MG63 (cell line): ENCODE measurements around the gene DOLPP1. TPM values are rescaled to one million over a fixed set of nuclear protein-coding genes. Genes with fewer than 3 reads are reported as not detected.
A peak's percentile ranks its signal among the peaks of the same experiment; 100 is the strongest.

ENCODE experiments used
- DNase-seq: peaks from one replicate; pipeline ENCODE4 v3.0.0-alpha.2; 2020
- H3K27me3 ChIP-seq: fragments of 250-450 bp; sonication (Bioruptor Pico); 2 replicates; pipeline ENCODE4 v1.5.1; 2020; ENCODE audit warnings: mild to moderate bottlenecking, moderate library complexity
- H3K36me3 ChIP-seq: fragments of 250-450 bp; sonication (Bioruptor Pico); 2 replicates; pipeline ENCODE4 v1.5.1; 2020; ENCODE audit warnings: mild to moderate bottlenecking, moderate library complexity
- H3K4me3 ChIP-seq: fragments of 250-450 bp; sonication (Bioruptor Pico); 2 replicates; pipeline ENCODE4 v1.5.1; 2020; ENCODE audit warnings: mild to moderate bottlenecking, moderate library complexity
- H3K9me3 ChIP-seq: fragments of 250-450 bp; sonication (Bioruptor Pico); 2 replicates; pipeline ENCODE4 v1.5.1; 2020; ENCODE audit warnings: mild to moderate bottlenecking, moderate library complexity
- total RNA-seq: library from RNA; depleted of rRNA; stranded (reverse); fragments of >200 nt; shearing (Covaris generic); gene quantifications from 2 replicates; pipeline ENCODE4 v1.2.3, GENCODE V29; 2014; ENCODE audit warnings: low replicate concordance

Gene DOLPP1
- total RNA-seq, 1 experiment from 2014 or later, result 24.9 TPM

DNA sequence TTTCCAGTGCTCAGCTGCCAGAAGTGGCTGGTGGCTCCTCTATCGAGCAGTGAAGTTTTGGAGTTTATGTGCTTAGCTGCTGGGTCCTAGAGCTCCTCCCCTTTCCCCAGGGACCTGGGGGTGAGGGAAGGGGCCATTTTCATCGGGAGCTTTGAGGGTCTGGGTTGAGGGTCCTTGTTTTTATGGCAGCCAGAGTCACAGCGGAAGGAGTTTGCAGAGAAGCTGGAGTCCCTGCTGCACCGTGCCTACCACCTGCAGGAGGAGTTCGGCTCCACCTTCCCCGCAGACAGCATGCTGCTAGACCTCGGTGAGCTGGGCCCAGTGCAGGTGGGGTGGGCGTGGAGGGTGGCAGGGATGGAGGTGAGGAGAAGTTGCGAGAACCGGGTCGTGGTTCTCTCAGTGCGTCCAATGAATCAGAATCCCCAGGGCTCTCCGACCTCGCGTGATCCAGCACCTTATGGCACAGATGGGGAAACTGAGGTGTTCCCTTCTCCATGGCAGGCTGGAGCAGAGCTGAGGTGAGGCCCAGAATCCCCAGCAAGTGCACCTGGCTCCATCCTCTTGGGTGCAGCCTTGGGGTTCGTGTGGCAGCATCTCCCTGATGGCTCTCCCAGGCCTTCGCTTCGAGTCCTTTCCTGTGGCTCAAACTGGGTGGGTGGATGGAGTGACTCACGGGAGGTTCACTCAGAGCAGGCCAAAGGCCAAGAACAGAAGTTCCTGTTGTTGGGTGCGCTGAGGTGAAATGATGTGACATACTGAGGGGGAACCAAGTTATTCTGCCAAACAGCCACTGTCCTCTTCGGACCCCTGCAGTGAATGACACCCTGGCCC lies 21.7 kb upstream of the DOLPP1 start:
- Histone ChIP-seq H3K36me3 (no peaks in the 10 kb centered on the region), H3K4me3 (no peak overlapping the region), H3K27me3 (no peaks in the 10 kb centered on the region), H3K9me3 (no peaks in the 10 kb centered on the region)
- peak; percentile 65 for DNase-seq

DNA sequence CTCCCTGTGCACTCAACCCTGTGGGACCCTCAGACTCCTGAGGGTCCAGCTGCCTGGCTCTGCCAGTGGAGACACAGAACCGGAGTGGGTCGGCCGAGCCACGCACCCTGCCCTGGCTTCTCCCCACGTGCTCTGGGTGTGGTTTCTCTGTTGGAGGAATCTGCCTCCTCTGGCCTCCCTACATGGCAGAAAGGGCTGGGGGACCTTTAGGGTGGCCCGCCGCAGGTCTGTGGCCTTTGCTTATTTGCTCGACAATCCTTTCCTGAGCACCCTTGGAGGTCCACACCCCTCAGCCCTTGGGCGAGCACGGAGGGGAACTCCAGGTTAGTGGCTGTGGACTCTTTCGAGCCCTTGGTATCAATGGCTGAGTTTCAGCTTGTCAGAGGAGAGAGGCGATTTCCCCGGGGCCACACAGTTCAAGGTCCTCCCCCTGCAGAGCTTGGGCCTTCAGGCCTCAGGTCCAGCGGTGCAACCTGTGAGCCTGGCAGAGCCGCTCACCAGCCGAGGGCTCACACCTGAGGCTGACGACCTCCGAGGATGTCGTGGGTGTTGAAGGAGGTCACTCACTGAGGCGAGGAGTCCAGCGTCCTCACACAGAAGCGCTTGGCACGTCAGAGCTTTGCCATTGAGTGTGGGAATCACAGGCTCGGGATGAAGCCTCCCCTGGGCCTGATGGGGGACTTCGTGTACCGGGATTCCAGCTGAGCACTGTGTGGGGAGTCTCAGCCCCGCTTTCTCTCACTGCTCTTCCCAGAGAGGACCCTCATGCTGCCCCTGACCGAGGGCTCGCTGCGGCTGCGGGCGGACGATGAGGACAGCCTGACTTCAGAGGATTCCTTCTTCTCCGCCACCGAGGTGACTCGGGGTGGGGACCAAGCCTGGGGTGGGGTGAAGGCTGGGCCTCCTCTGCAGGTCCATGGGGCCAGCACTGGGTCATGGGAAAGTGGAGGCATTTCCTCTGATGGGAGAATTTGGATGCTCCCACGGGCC lies 20.8 kb upstream of the DOLPP1 start:
- H3K9me3 ChIP-seq, result no peaks in the 10 kb centered on the region

DNA sequence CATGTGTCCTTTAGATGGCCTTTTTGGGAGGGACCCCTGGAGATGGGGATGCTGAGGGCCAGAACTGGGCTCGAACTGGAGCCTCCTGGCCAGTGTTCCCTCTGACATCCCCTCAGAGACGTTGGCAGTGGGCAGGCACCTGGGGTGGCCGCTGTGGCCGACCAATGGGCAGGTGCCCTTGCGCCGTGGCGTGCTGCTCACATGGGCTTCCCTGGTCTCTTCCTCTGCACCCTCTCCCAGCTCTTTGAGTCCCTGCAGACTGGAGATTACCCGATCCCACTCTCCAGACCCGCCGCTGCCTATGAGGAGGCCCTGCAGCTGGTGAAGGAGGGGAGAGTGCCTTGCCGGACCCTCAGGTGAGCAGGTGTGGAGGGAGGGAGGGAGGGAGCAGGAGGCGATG lies 19.9 kb upstream of the DOLPP1 start:
- DNase-seq, result no peak
- H3K27me3 ChIP-seq, result no peaks in the 10 kb centered on the region

More for the DNA sequence above, 20.8 kb upstream of the DOLPP1 start:
- H3K36me3 ChIP-seq, result no peaks in the 10 kb centered on the region
- H3K4me3 ChIP-seq, result no peak overlapping the region
- no peaks in the 10 kb centered on the region for H3K27me3 ChIP-seq
- DNase-seq, result no peak

DNA sequence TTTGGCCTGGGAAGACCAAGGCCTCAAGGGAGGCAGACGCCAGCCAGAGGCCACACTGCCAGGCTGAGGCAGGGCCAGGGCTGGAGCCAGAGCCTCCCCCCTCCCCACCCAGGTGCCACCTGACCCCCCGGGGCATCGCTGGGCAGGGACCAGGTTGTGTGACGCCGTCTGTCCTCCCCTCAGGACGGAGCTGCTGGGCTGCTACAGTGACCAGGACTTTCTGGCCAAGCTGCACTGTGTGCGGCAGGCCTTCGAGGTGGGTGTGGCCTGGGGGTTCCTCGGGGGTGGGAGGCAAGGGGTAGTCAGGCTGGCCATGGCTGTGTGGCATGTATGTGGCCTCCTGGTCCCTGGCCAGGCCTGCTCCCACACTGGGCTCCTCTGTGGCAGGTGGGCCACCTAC lies 17.9 kb upstream of the DOLPP1 start:
- Histone ChIP-seq H3K36me3 (no peaks in the 10 kb centered on the region), H3K9me3 (no peaks in the 10 kb centered on the region), H3K27me3 (no peaks in the 10 kb centered on the region), H3K4me3 (no peak overlapping the region)
- DNase-seq, result no peak

More for the DNA sequence above, 19.9 kb upstream of the DOLPP1 start:
- Histone ChIP-seq H3K9me3 (no peaks in the 10 kb centered on the region), H3K4me3 (no peak overlapping the region), H3K36me3 (no peaks in the 10 kb centered on the region)

DNA sequence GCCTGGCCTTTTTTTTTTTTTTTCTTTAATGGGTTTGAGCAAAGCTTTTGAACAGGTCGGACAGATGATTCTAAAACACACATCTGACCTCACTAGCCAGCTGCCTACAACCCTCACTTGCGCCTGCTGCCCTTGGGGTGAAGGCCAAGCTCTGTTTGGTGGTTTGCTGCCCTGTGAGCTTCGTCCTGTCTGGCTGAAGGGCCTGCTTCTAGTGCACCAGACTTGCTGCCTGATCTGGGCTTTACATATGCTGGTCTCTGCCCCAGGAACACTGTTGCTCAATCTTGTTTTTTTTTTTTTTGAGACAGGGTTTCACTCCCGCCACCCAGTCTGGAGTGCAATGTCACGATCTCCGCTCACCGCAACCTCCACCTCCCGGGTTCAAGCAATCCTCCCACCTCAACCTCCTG lies 16.4 kb upstream of the DOLPP1 start:
- Histone ChIP-seq H3K27me3 (no peaks in the 10 kb centered on the region), H3K36me3 (no peaks in the 10 kb centered on the region), H3K9me3 (no peaks in the 10 kb centered on the region), H3K4me3 (no peak overlapping the region)
- no peak for DNase-seq

DNA sequence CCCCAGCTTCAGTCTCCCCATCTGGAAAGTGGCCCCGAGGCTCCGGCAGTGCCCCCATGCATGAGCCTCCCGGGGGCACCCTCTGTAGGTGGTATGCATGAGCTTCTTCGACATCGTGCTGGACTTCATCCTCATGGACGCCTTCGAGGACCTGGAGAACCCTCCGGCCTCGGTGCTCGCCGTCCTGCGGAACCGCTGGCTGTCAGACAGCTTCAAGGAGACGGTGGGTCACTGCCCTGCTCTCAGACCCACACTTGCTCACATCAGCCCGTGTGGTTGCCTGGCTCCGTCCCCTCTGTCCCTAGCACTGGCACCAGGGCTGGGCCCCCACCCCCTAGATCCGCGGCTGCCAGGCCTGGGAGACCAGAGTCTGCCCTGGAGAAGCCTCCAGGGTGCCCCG lies 12.8 kb upstream of the DOLPP1 start:
- no peak for DNase-seq
- no peaks in the 10 kb centered on the region for H3K27me3 ChIP-seq
- no peaks in the 10 kb centered on the region for H3K9me3 ChIP-seq
- no peaks in the 10 kb centered on the region for H3K36me3 ChIP-seq
- H3K4me3 ChIP-seq, result no peak overlapping the region

DNA sequence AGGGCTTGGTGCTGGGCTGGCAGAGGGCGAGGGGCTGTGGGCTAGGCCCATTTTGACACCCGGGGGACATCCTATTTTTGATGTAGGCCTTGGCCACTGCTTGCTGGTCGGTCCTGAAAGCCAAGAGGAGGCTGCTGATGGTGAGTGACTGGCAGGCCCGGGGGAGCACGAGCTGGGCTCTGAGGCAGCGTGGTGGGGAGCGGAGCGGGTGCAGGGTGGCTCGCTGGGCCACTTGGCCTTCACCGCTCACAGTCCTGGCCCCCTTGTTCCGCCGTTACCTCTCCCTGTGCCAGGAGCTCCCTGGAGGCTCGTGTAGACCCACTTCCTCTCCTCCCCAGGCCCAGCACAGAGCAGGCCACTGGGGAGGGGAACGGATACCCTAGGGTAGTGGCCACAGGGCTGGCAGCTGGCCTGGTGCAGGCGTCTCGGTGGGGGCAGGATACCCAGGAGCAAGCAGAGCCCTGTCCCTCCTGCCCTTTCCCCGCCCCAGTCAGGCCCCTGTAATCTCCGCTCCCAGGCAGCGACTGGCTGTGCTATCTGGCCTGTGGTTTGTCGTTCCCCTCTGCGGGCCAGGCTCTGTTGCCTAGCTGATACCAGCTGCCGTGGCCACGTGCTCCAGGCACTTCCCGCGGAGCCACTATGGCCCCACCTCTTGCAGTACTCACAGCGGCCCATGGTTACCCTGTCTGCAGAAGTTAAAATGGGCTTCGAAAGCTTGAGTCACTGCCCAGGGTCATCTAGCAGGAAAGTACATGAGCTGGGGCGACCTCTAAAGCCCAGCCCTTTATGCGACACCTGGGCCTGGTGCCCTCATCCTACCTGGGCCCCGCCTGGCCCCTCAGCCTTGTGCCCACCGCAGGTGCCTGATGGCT lies 11.7 kb upstream of the DOLPP1 start:
- Histone ChIP-seq H3K9me3 (no peaks in the 10 kb centered on the region), H3K27me3 (no peaks in the 10 kb centered on the region), H3K4me3 (no peak overlapping the region), H3K36me3 (no peaks in the 10 kb centered on the region)
- no peak for DNase-seq

DNA sequence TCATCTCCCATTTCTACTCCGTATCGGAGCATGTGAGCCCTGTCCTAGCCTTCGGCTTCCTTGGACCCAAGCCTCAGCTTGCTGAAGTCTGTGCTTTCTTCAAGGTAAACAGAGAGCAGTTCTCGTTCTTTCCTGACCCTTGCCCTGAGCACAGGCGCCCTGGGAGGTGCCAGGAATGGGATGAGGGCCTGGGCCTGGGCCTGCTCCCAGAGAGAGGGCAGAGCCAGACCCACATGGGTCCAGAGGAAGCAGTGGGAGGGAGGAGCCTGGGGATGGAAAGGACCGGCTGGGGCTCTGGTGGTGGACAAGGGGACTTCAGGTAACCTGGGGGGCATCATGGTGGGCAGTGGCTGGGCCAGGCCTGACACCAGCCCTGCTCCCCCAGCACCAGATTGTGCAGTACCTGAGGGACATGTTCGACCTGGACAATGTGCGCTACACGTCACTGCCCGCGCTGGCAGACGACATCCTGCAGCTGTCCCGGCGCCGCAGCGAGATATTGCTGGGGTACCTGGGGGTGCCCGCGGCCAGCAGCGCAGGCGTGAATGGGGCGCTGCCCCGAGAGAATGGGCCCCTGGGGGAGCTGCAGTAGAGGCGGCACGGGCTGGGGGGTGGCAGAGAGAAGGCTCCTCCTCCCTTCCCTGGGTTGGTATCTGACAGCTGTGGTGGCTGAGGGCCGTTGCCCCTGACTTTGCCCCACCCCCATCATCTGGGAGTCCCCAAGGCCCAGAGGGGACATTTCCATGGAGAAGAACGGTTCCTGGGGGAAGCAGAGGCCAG lies 10.9 kb upstream of the DOLPP1 start:
- Histone ChIP-seq H3K9me3 (no peaks in the 10 kb centered on the region), H3K27me3 (no peaks in the 10 kb centered on the region), H3K36me3 (no peaks in the 10 kb centered on the region), H3K4me3 (no peak overlapping the region)
- DNase-seq, result no peak

DNA sequence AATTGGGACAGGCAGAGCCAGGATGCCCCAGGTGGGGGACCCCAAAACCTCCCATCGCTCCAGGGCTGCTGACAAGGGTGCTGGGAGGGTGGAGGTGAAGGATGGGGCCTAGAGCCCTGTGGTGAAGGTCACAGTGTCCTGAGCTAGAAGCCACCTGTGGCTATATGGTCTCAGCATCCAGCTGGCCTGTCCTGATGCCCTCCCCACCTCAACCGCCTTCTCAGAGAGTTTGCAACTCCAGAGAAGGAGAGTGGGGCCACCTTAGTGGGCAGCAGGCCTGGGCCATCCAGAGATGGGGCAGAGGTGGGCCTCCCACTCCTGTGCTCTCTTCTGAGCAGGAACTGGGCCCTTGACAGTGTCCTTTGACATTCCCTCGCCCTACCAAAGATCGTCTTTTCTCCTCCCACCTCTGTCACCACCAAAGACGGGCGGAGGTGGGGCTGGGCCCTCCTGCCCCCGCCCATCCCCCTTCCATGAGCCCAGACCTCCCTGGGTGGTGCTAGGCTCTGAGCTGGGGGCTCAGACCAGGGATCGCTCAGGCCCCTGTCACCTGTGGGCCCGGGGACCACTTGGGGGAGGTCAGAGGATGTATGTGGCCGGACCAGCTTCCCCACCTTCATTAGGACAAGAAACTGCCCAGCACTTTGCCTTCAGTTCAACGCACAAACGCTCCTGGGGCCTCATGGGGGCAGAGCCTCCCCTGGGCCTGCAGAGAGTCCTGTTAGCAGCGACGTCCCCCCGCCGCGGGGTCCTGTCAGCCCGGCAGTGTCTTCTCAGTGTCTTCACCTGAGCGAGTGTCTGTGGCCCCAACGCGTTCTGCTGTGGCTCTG lies 10.0 kb upstream of the DOLPP1 start:
- no peaks in the 10 kb centered on the region for H3K27me3 ChIP-seq
- no peak overlapping the region for H3K4me3 ChIP-seq
- H3K9me3 ChIP-seq, result no peaks in the 10 kb centered on the region
- DNase-seq, result no peak
- no peaks in the 10 kb centered on the region for H3K36me3 ChIP-seq

DNA sequence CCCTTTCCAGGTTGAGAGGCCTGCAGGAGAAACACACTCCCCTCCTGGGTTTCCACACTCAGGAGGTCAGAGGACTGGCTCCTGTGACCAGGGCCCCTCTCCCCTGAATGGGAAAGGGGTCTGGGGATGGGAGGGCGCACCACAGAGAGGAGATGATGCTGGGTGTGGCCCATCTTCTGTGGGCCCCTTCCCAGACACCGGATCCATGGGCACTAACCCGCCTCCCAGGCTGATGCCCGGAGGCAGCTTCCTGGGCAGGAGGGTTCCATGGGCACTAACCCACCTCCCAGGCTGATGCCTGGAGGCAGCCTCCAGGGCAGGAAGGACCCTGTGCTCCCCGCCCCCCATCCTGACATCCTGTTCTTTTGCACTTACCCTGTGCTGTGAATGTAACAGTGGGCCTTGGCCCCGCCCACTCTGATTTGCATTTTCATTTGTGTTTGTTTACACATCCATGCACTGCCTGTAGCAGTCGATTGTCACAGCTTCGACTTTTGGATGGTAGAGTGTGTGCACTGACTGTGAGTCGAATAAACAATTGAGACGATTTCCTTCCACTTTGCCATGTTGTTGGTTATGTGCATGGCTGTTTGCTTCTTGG lies 9.3 kb upstream of the DOLPP1 start:
- H3K36me3 ChIP-seq, result no peaks in the 10 kb centered on the region
- no peak overlapping the region for H3K4me3 ChIP-seq
- H3K27me3 ChIP-seq, result no peaks in the 10 kb centered on the region
- no peak for DNase-seq
- no peaks in the 10 kb centered on the region for H3K9me3 ChIP-seq

DNA sequence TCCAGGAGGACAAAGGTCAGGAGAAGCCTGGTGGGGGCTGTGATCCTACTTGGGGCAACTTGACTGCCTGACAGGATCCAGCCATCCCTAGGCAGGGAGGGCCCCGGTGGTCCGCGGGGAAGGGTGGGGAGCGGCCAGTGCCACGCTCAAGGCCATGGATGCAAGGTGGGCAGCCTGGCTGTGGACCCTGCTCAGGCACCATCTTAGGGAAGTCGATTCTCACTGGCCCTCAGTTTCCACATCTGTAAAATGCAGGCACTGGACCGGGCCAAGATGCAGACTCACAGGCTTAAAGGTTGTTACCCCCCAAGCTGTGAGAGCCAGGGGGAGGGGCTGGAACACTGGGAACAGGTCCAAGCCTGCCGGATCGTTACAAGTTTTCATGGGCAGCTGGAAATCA lies 8.7 kb upstream of the DOLPP1 start:
- DNase-seq, result no peak
- Histone ChIP-seq H3K4me3 (no peak overlapping the region), H3K36me3 (no peaks in the 10 kb centered on the region), H3K9me3 (no peaks in the 10 kb centered on the region), H3K27me3 (no peaks in the 10 kb centered on the region)

DNA sequence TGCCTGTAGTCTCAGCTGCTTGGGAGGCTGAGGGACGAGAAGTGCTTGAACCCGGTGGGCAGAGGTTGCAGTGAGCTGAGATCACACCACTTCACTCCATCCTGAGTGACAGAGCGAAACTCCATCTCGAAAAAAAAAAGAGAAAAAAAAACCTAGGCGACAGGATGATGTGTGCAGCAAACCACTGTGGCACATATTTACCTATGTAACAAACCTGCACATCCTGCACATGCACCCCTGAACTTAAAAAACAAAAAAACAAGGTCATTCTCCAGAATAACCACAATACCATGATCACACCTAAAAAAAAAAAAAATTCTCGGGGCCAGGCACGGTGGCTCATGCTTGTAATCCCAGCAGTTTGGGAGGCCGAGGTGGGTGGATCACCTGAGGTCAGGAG lies 7.5 kb upstream of the DOLPP1 start:
- H3K4me3 ChIP-seq, result no peak overlapping the region
- no peaks in the 10 kb centered on the region for H3K9me3 ChIP-seq
- DNase-seq, result no peak
- H3K36me3 ChIP-seq, result no peaks in the 10 kb centered on the region
- H3K27me3 ChIP-seq, result no peaks in the 10 kb centered on the region

DNA sequence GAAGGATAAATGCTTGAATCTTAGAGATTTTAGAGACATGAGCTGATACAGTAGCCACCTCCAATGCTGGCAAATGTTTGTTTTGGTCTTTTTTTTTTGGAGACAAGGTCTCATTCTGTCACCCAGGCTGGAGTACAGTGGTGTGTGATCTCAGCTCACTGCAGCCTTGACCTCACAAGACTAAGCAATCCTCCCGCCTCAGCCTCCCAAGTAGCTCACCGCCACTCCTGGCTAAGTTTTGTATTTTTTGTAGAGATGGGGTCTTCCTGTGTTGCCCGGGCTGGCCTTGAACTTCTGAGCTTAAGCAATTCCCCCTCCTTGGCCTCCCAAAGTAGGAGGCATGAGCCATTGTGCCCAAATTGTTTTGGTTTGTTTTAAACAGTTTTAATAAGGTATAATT lies 6.8 kb upstream of the DOLPP1 start:
- Histone ChIP-seq H3K9me3 (no peaks in the 10 kb centered on the region), H3K4me3 (no peak overlapping the region), H3K27me3 (no peaks in the 10 kb centered on the region), H3K36me3 (no peaks in the 10 kb centered on the region)
- DNase-seq, result no peak

DNA sequence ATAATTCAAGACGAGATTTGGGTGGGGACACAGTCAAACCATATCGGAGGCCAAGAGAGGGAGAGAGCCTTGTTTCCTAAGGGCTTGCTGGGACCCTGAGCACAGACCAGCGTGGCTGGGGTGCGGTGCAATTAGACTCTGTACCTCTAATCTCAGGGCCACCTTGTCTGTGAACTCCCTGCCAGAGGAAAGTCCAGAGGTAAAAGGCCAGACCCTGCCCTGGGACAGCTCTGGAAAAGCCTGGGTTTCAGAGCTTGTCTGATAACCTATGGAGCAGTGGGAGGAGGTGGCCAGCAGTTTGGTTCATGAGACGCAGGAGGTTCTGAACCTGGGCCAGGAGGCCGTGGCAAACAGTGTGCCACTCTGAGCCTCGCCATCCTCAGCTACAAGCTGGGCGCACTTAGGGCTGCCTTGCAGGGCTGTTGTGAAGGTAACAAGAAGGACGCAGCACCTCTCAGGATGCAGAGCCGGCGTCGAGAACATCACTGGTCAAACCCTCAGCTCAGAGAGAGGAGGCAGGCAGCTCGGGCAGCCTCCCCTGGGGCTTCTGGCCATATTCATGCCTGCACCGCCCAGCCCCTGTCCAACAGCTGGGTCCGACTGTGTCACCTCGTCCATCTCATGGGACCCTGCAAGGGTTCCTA lies 4.8 kb upstream of the DOLPP1 start:
- DNase-seq, result no peak
- no peaks in the 10 kb centered on the region for H3K9me3 ChIP-seq

More for the DNA sequence above, 4.8 kb upstream of the DOLPP1 start:
- H3K36me3 ChIP-seq, result no peaks in the 10 kb centered on the region
- H3K4me3 ChIP-seq, result no peak overlapping the region
- H3K27me3 ChIP-seq, result no peaks in the 10 kb centered on the region
